Neural cell (in vitro differentiated cells): ENCODE data around the gene SFRP4. TPM values are rescaled to one million over a fixed set of nuclear protein-coding genes. Genes with fewer than 3 reads are reported as not detected.

ENCODE experiments used
- H2AFZ ChIP-seq: fragments of 200-600, 300-800 bp; sonication (generic), shearing (Covaris generic); 2 replicates; pipeline ENCODE4 v1.6.0; 2014; ENCODE audit warnings: low read depth, mild to moderate bottlenecking, antibody characterized with exemption, low read length, moderate library complexity
- H3F3A ChIP-seq: fragments of 200-600 bp; shearing (Covaris generic); 2 replicates; pipeline ENCODE4 v1.6.1; 2016; ENCODE audit warnings: mild to moderate bottlenecking, moderate library complexity, mixed read lengths, antibody characterized with exemption, low read length; ENCODE audit not compliant: insufficient read depth, poor library complexity, severe bottlenecking
- H3K27ac ChIP-seq: fragments of 200-600, 300-800 bp; sonication (generic), shearing (Covaris generic); 2 replicates; pipeline ENCODE4 v1.5.1; 2014; ENCODE audit warnings: mild to moderate bottlenecking, low read length, moderate library complexity
- H3K27me3 ChIP-seq: fragments of 300-800, 200-600 bp; sonication (generic), shearing (Covaris generic); 2 replicates; pipeline ENCODE4 v1.6.0; 2014; ENCODE audit warnings: mild to moderate bottlenecking, low read depth, low read length, moderate library complexity; ENCODE audit not compliant: insufficient read depth
- H3K36me3 ChIP-seq: fragments of 300-800, 200-600 bp; sonication (generic), shearing (Covaris generic); 2 replicates; pipeline ENCODE4 v1.5.1; 2014; ENCODE audit warnings: mild to moderate bottlenecking, antibody characterized with exemption, low read length, moderate library complexity; ENCODE audit not compliant: insufficient read depth
- H3K4me2 ChIP-seq: fragments of 300-800, 200-600 bp; sonication (generic), shearing (Covaris generic); 2 replicates; pipeline ENCODE4 v1.6.0; 2014; ENCODE audit warnings: mild to moderate bottlenecking, low read length
- H3K4me3 ChIP-seq: fragments of 300-800, 200-600 bp; sonication (generic), shearing (Covaris generic); 2 replicates; pipeline ENCODE4 v1.5.1; 2014; ENCODE audit warnings: mild to moderate bottlenecking, low read length, moderate library complexity
- H3K79me2 ChIP-seq: fragments of 200-600 bp; shearing (Covaris generic); replicated peaks from 2 replicates; pipeline ENCODE4 v1.6.0; 2014; ENCODE audit warnings: mild to moderate bottlenecking, low read length, moderate library complexity; ENCODE audit not compliant: insufficient read depth
- H3K9ac ChIP-seq: fragments of 300-800, 200-600 bp; sonication (generic), shearing (Covaris generic); 2 replicates; pipeline ENCODE4 v1.6.1; 2016; ENCODE audit warnings: mild to moderate bottlenecking, low read length, mixed read lengths
- H3K9me2 ChIP-seq: fragments of 200-600 bp; shearing (Covaris generic); 2 replicates; pipeline ENCODE4 v1.6.1; 2016; ENCODE audit warnings: mild to moderate bottlenecking, low read length, mixed read lengths; ENCODE audit not compliant: insufficient read depth
- H3K9me3 ChIP-seq: fragments of 200-600, 300-800 bp; sonication (generic), shearing (Covaris generic); 2 replicates; pipeline ENCODE4 v1.6.1; 2016; ENCODE audit warnings: mild to moderate bottlenecking, mixed run types, low read length, moderate library complexity, mixed read lengths
- H4K20me1 ChIP-seq: fragments of 200-600 bp; shearing (Covaris generic); 2 replicates; pipeline ENCODE4 v1.6.1; 2016; ENCODE audit warnings: mild to moderate bottlenecking, mixed run types; ENCODE audit not compliant: insufficient read depth
- CTCF ChIP-seq: fragments of 450-650 bp; IDR thresholded peaks from 2 replicates; pipeline ENCODE4 v1.5.1; 2014; ENCODE audit warnings: antibody characterized with exemption, mild to moderate bottlenecking, moderate library complexity; ENCODE audit not compliant: poor library complexity, severe bottlenecking
- EP300 ChIP-seq: fragments of 450-650 bp; conservative IDR thresholded peaks from 2 replicates; pipeline ENCODE4 v1.6.1; 2014; ENCODE audit warnings: antibody characterized with exemption, mild to moderate bottlenecking, moderate library complexity; ENCODE audit not compliant: poor library complexity, severe bottlenecking
- EZH2 ChIP-seq: fragments of 200-600, 300-800 bp; shearing (Covaris generic), sonication (generic); IDR thresholded peaks from 2 replicates; pipeline ENCODE4 v1.6.1; 2014; ENCODE audit warnings: antibody characterized with exemption, low read length, borderline replicate concordance, mild to moderate bottlenecking; ENCODE audit not compliant: insufficient read depth, poor library complexity, severe bottlenecking
- MXI1 ChIP-seq: fragments of 450-650 bp; conservative IDR thresholded peaks from 2 replicates; pipeline ENCODE4 v1.6.1; 2014; ENCODE audit warnings: antibody characterized with exemption, mild to moderate bottlenecking; ENCODE audit not compliant: poor library complexity, severe bottlenecking
- POLR2AphosphoS5 ChIP-seq: IDR thresholded peaks from 2 replicates; pipeline ENCODE4 v1.6.1; 2012
- RAD21 ChIP-seq: fragments of 450-650 bp; conservative IDR thresholded peaks from 2 replicates; pipeline ENCODE4 v1.6.1; 2014; ENCODE audit warnings: antibody characterized with exemption, mild to moderate bottlenecking, moderate library complexity
- REST ChIP-seq: IDR thresholded peaks from 2 replicates; pipeline ENCODE4 v1.6.1; 2012; ENCODE audit warnings: borderline replicate concordance
- SMC3 ChIP-seq: fragments of 450-650 bp; conservative IDR thresholded peaks from 2 replicates; pipeline ENCODE4 v1.6.1; 2014; ENCODE audit warnings: antibody characterized with exemption, mild to moderate bottlenecking, moderate library complexity; ENCODE audit not compliant: poor library complexity
- TAF1 ChIP-seq: IDR thresholded peaks from 2 replicates; pipeline ENCODE4 v1.6.1; 2012; ENCODE audit warnings: low read depth
- polyA plus RNA-seq: library from polyadenylated mRNA; depleted of rRNA; stranded (reverse); fragments of >200 nt; gene quantifications from 2 replicates; pipeline ENCODE4 v1.2.3, GENCODE V29; 2014

SFRP4 gene
- polyA plus RNA-seq, 1 donor from 2014 or later, result not detected

- Histone ChIP-seq H3K36me3 (no peaks in the 10 kb centered on the region), H3K4me3 (no peak overlapping the region), H3K9ac (no peak overlapping the region), H3K4me2 (no peak overlapping the region), H3K9me2 (no peaks in the 10 kb centered on the region), H3F3A (no peaks in the 10 kb centered on the region), H4K20me1 (no peaks in the 10 kb centered on the region), H3K79me2 (no peaks in the 10 kb centered on the region), H3K9me3 (no peaks in the 10 kb centered on the region), H3K27me3 (no peaks in the 10 kb centered on the region), H2AFZ (no peak overlapping the region), H3K27ac (no peak overlapping the region)
- TF ChIP-seq RAD21 (no peak), EP300 (no peak), MXI1 (no peak), SMC3 (no peak)
These were observed 12.3 kb upstream of the SFRP4 start for GRCh38 chr7:37928878-37929277.

- Histone ChIP-seq H4K20me1 (no peaks in the 10 kb centered on the region), H2AFZ (no peak overlapping the region), H3K9ac (no peak overlapping the region), H3F3A (no peaks in the 10 kb centered on the region), H3K36me3 (no peaks in the 10 kb centered on the region), H3K27me3 (no peaks in the 10 kb centered on the region), H3K27ac (no peak overlapping the region), H3K4me2 (no peak overlapping the region), H3K9me2 (no peaks in the 10 kb centered on the region), H3K4me3 (no peak overlapping the region), H3K9me3 (no peaks in the 10 kb centered on the region), H3K79me2 (no peaks in the 10 kb centered on the region)
- TF ChIP-seq TAF1 (no peak), POLR2AphosphoS5 (no peak), CTCF (no peak), MXI1 (no peak), EP300 (no peak), RAD21 (no peak), EZH2 (no peak), SMC3 (no peak), REST (no peak)
These were observed 11.3 kb upstream of the SFRP4 start for GRCh38 chr7:37927773-37928444.
